Parietal lobe (tissue), 1 donor: ENCODE results near the gene GALNS. TPM values are rescaled to one million over a fixed set of nuclear protein-coding genes. Genes with fewer than 3 reads are reported as not detected.

Source experiments
- total RNA-seq: library from RNA; depleted of rRNA; stranded (reverse); fragments of >200 nt; gene quantifications from one replicate; pipeline ENCODE4 v1.2.3, GENCODE V29; 2014

GALNS gene
- 25.4 TPM for total RNA-seq

GRCh38 chr16:88856828-88857727 lies at the start of gene GALNS, which contains the start of gene TRAPPC2L:
GALNS (minus strand) TSS chr16:88856947; CDS start chr16:88856877, 70 bp downstream.
TRAPPC2L (plus strand) TSS chr16:88857127; CDS start chr16:88857151, 24 bp downstream.

GRCh38 chr16:88866151-88866920 lies 9.6 kb upstream of the GALNS start, which contains the start of gene PABPN1L:
PABPN1L (minus strand) TSS chr16:88866660; CDS start chr16:88866606, 54 bp downstream.

DNA sequence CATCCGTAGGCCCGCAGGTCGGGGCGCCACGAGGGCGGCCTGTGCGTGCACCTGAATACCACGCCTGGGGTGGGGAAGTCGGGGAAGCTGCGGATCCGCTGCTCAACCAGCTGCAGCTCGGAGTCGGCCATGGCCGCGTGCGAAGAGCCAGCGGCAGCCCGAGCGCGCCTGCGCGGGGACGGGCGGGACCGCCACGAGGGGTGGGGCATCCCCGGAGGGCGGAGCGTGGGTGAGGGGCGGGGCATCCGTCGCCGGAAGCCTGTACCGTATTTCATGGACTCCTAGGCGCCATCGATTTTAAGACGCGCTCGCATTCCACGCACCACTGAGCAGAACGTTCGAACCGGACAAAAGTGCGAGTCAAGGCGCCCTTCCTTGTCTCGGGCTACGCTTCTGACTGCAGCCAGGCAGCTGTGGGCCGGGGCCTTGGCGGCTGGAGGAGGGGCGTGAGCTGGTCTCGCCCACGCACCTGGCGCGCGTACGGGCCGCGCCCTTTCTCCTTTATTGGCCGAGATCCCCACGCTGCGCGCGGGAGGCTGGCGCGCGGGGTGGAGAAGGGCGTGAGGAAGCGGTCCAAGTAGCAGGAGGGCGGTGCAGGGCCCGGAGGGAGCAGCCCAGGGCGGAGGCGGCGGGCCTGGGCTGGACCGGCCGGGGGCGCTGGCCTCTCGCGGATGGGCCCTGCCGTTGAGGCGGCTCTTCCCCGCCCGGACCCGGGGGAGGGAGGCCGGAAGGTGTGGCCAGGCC lies 44.8 kb downstream of the GALNS start, which contains the start of gene APRT:
TSS of gene APRT (minus strand) at position 160 of the 744 bp plus-strand sequence. CDS start at position 131, 29 bp downstream.

GRCh38 chr16:88803264-88803987 lies 53.3 kb downstream of the GALNS start, which contains the start of gene CDT1:
CDT1 (plus strand) TSS chr16:88803789; CDS start chr16:88803832, 43 bp downstream.

GRCh38 chr16:88785106-88785924 lies 71.4 kb downstream of the GALNS start, which contains the start of gene PIEZO1:
PIEZO1 (minus strand) TSS chr16:88785220; CDS start chr16:88784964, 256 bp downstream.

Other genes with a start within 250 kb of the GALNS start
- gene IL17C, start 218.4 kb downstream of the GALNS start, total RNA-seq = not detected
- gene CYBA, start 205.9 kb downstream of the GALNS start, total RNA-seq = 17.2 TPM
- gene MVD, start 193.9 kb downstream of the GALNS start, total RNA-seq = 79.5 TPM
- gene SNAI3, start 170.4 kb downstream of the GALNS start, total RNA-seq = not detected
- gene RNF166, start 150.5 kb downstream of the GALNS start, total RNA-seq = 11.3 TPM
- gene CTU2, start 150.4 kb downstream of the GALNS start, total RNA-seq = 13.8 TPM
- 8.5 TPM for gene PIEZO1, start 71.7 kb downstream of the GALNS start, total RNA-seq
- gene CDT1, start 53.2 kb downstream of the GALNS start, total RNA-seq = 2.5 TPM
- gene APRT, start 45.0 kb downstream of the GALNS start, total RNA-seq = 13.1 TPM
- 36.6 TPM for gene TRAPPC2L, start 180 bp upstream of the GALNS start, total RNA-seq
- gene PABPN1L, start 9.7 kb upstream of the GALNS start, total RNA-seq = not detected
- gene CBFA2T3, start 120.3 kb upstream of the GALNS start, total RNA-seq = 3.8 TPM
- 23.5 TPM for gene ACSF3, start 236.9 kb upstream of the GALNS start, total RNA-seq